Measurements from ENCODE around the gene CEP78.
A peak's percentile ranks its signal among the peaks of the same experiment; 100 is the strongest.

The CEP78 gene

DNA sequence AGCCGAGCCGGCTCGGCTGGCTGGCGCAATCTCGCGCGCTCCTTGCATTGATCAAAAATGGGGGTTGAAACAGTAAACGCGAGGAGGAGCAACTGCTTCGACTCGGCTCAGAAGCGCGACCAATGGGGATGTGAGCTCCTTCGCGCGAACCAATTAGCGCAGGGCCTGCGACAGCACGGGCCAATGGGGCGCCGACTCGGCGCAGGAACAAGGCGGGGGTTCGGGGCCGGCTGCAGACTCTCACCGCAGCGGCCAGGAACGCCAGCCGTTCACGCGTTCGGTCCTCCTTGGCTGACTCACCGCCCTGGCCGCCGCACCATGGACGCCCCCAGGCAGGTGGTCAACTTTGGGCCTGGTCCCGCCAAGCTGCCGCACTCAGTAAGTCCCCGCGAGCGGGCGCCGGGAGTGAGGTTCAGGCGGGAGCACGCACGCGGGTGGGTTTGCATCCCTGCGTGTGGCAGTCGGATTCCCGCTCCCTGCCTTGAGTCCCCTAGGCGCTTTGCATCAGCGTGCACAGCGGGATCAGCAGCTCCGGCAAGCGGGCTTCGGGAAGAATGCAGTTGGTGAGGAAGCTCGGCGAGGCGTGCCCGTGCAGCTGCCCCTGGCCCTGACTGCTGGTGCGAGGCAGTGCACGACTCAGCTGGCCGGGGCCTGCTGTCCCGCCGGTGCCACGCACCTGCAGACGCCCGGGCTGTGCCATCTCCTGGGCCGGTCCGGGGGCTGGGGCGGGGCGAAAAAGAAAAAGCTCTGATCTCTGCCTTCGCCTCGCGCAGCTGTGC, 61.2 kb downstream of the CEP78 start, which contains the start of gene PSAT1:
Gene PSAT1, plus strand, starts transcription at position 233 of the 779 bp plus-strand sequence. Its CDS starts 86 bp downstream, at position 319.
- peak within 1 kb of the TSS; percentile 91 for H3K4me3 ChIP-seq (ENCODE audit: low read depth, low read length)
- DNase-seq (ENCODE audit: low read depth) = peak; percentile 99
- TF ChIP-seq, protein P1, sequence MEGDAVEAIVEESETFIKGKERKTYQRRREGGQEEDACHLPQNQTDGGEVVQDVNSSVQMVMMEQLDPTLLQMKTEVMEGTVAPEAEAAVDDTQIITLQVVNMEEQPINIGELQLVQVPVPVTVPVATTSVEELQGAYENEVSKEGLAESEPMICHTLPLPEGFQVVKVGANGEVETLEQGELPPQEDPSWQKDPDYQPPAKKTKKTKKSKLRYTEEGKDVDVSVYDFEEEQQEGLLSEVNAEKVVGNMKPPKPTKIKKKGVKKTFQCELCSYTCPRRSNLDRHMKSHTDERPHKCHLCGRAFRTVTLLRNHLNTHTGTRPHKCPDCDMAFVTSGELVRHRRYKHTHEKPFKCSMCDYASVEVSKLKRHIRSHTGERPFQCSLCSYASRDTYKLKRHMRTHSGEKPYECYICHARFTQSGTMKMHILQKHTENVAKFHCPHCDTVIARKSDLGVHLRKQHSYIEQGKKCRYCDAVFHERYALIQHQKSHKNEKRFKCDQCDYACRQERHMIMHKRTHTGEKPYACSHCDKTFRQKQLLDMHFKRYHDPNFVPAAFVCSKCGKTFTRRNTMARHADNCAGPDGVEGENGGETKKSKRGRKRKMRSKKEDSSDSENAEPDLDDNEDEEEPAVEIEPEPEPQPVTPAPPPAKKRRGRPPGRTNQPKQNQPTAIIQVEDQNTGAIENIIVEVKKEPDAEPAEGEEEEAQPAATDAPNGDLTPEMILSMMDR (conservative IDR thresholded peaks at IDR 0.05; ENCODE audit: low read depth, low read length) = no peak

DNA sequence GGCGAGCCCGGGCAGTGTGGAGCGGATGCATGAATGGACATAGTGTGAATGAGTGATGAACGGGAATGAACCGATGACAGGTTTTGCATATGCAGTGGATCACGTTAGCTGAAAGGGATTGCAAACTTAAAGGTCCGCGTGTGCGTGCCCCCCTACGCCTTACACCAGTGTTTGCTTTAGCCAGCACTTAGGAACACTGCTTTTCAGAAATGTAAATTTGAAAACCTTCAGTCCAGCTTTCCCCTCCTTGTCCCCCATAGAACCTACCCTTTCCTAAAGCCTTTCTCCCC, 61.7 kb downstream of the CEP78 start:
- peak overlapping the region; percentile 91 for H3K4me3 ChIP-seq (ENCODE audit: low read depth, low read length)
- peak; percentile 46 for DNase-seq (ENCODE audit: low read depth)
- TF ChIP-seq, protein P1 (conservative IDR thresholded peaks at IDR 0.05; ENCODE audit: low read depth, low read length) = no peak

DNA sequence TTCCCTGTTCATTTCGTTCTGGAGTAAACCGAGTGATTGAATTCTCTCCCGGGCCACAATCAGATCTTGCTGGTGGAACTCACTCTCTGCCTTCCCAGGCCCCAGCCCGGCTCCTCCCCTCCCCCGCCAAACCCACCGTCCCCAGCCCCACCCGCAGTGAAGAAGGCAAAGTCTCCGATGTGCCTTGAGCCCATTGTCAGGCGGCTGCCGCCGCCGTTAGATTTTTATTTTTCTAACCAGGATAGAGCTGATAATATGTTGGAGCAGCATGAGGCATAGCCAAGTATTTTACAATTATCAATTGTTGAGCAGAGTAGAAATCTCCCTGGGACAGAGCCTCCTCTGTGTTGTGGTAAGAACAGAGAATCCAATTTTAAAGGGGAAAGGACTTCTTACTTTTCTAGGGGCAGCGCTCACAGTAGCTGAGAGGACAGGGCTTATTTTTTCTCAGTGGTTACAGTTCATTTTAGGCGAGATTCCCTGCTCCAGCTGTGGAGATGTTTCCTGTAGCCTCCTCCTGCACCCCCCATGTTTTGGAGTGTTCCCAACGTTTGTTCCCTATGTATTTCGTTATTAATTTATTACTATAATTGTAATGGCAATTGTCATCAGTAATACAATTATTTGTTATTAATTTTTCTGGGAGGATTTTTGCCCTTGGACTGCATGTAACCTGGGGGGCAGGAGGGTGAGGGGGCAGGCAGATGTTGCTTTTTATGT, 62.3 kb downstream of the CEP78 start:
- no peak for DNase-seq (ENCODE audit: low read depth)
- TF ChIP-seq, protein P1 (conservative IDR thresholded peaks at IDR 0.05; ENCODE audit: low read depth, low read length) = no peak
- H3K4me3 ChIP-seq (ENCODE audit: low read depth, low read length) = peak overlapping the region; percentile 91

DNA sequence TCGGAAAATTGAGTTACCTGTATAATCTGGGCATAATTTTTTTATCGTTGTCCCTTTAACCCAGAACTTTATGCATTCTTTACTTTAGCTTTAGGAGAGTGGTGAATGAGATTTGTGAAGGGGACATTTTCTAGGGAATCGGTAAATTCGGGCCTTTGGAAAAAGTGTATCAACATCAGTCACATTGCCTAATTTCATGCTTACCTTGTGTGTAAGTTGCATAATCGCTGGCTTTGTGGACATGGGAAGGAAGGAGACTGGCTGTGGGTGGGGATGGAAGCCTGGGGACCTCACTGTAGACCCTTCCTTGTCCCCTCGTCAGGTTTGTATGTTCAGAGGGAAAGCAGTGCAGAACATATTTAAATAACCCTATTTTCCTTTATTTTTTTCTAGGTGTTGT, 64.3 kb downstream of the CEP78 start:
- TF ChIP-seq, protein P1 (conservative IDR thresholded peaks at IDR 0.05; ENCODE audit: low read depth, low read length) = no peak
- no peak overlapping the region for H3K4me3 ChIP-seq (ENCODE audit: low read depth, low read length)
- DNase-seq (ENCODE audit: low read depth) = no peak

DNA sequence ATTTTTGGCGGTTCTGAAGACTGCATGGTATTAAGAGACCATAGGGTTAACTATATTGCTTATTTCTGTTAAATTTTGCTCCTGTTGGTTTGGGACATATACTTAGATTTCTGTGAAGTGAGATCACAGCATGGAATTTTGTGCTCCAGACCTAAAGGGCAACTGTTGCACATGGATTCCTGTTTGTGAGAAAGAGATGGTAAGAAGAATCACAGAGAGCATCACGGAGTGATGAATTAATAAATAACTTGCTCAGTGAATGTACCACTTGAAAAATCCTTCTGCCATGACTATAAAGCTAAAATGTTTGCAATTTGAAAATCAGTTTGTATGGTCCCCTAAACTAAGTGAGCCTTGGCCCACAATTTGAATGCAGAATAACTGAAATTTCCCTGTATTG, 65.6 kb downstream of the CEP78 start:
- TF ChIP-seq, protein P1 (conservative IDR thresholded peaks at IDR 0.05; ENCODE audit: low read depth, low read length) = no peak
- peak; percentile 25 for DNase-seq (ENCODE audit: low read depth)
- no peak overlapping the region for H3K4me3 ChIP-seq (ENCODE audit: low read depth, low read length)

DNA sequence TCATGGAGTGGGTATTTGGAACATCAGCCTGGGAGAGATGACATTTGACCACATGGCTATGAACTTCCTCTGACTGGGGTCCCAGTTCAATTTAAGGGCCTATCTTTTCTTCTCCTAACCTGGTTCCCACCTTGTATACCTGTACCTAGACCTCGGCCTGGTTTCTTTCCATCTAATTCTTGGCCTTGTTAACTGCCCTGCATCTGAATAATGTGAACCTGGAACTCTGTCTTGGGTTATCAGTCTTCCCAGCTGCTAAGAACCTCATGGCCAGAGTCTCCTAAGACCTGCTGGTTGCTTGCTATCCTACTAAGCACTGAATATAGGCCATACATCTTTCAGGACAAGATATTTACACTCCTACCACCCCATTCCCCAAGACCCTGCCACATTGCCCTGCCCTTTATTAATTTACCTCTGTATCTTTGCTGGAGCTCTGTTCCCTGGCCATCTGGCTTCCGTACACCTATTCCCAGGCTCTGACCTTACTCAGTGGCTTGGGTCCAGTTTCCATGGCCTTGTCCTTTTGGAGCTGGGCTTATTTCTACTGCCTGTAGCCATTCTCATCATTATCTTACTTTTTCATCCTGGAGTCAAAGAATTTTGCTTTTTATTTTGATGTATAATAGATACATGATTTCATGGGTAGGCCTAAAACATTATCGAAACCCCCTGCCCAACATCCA, 67.6 kb downstream of the CEP78 start:
- TF ChIP-seq, protein P1 (conservative IDR thresholded peaks at IDR 0.05; ENCODE audit: low read depth, low read length) = no peak
- H3K4me3 ChIP-seq (ENCODE audit: low read depth, low read length) = no peak overlapping the region
- DNase-seq (ENCODE audit: low read depth) = no peak

Measured in choroid plexus epithelial cell (primary cell).